Breast epithelium (tissue), 4 donors: ENCODE results near the gene PMP22. TPM values are rescaled to one million over a fixed set of nuclear protein-coding genes. Genes with fewer than 3 reads are reported as not detected.

Experiments used
- DNase-seq, 2 donors: peaks; one replicate each; pipeline ENCODE4 v3.0.0-alpha.2; 2019; ENCODE audit warnings: low spot score in 2 of 2
- H3K27ac ChIP-seq, 2 donors: fragments of 200-600 bp; sonication (generic) in 1 of 2; one replicate each; pipeline ENCODE4 v1.5.1; 2016 to 2019; ENCODE audit warnings: mild to moderate bottlenecking in 1 of 2
- H3K27me3 ChIP-seq, 2 donors: fragments of 200-600 bp; sonication (generic) in 1 of 2; one replicate each; pipeline versions ENCODE4 v1.5.1 to v1.6.0; 2017 to 2019; ENCODE audit warnings: control low read depth in 1 of 2, mild to moderate bottlenecking in 1 of 2
- H3K36me3 ChIP-seq: fragments of 200-600 bp; one replicate; pipeline ENCODE4 v1.5.1; 2019
- H3K4me1 ChIP-seq, 2 donors: fragments of 200-600 bp; sonication (generic); one replicate each; pipeline ENCODE4 v1.5.1; 2016 to 2019; ENCODE audit warnings: control low read depth in 1 of 2
- H3K4me3 ChIP-seq, 3 donors: fragments of 200-600 bp; sonication (generic); 1 replicate in 2 of 3; 2 replicates in 1 of 3; pipeline ENCODE4 v1.5.1; 2016 to 2019; ENCODE audit warnings: mild to moderate bottlenecking in 3 of 3, moderate library complexity in 2 of 3
- H3K9me3 ChIP-seq, 2 donors: fragments of 200-600 bp; sonication (generic) in 1 of 2; one replicate each; pipeline ENCODE4 v1.5.1; 2016 to 2019; ENCODE audit warnings: control low read depth in 1 of 2
- CTCF ChIP-seq, 3 donors: fragments of 450-650 bp; IDR thresholded peaks; one replicate each; pipeline ENCODE4 v1.5.1; 2016 to 2017; ENCODE audit warnings: antibody characterized with exemption in 3 of 3, mild to moderate bottlenecking in 3 of 3, moderate library complexity in 3 of 3
- POLR2A ChIP-seq: fragments of 450-650 bp; IDR thresholded peaks from one replicate; pipeline ENCODE4 v1.6.1; 2016; ENCODE audit warnings: antibody characterized with exemption, mild to moderate bottlenecking, moderate library complexity
- POLR2AphosphoS5 ChIP-seq, 3 donors: sonication (generic); formaldehyde crosslinking; IDR thresholded peaks; one replicate each; pipeline ENCODE4 v1.6.1; 2017; ENCODE audit warnings: antibody characterized with exemption in 3 of 3
- intact Hi-C: fragments of 100-400 bp; cut with DNase I; formaldehyde crosslinking; loops from one replicate; pipeline ENCODE4 v1.15.1; 2023; ENCODE audit warnings: low total_unique reads
- total RNA-seq, 3 donors: library from RNA; depleted of rRNA; stranded (reverse); fragments of >200 nt; gene quantifications; one replicate each; pipeline ENCODE4 v1.1.0, GENCODE V29; 2016

PMP22 gene
- total RNA-seq, 3 donors from 2014 or later, result 114 to 478 (median 152) TPM

DNA sequence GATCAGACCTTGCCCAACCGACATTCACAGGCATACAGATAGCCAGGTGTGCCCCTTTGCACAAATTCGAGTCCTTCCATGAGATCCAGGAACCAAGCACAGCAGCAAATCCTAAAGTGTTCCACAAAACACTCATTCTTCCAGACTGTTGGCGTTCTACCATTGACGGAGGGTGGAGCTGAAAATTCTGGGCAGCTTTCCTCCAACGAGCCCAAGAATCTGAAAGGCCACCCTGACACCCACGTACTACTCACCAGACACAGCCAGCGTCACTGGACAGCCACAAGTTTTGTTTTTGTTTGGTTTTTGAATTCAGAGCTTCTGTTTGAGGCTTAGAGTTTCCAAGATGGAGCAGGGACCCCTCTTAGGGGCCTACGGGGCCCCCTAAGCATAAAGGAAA is 83.8 kb downstream of the PMP22 start:
- Histone ChIP-seq H3K27me3 (no peaks in the 10 kb centered on the region), H3K4me1 (no peaks in the 10 kb centered on the region), H3K4me3 (no peak overlapping the region), H3K36me3 (no peaks in the 10 kb centered on the region), H3K27ac (no peak overlapping the region), H3K9me3 (no peaks in the 10 kb centered on the region)
- TF ChIP-seq CTCF (IDR thresholded peaks at IDR 0.05) (no peak), POLR2A (no peak), POLR2AphosphoS5 (IDR thresholded peaks at IDR 0.05) (no peak)
- DNase-seq, result no peak
- intact Hi-C loops, result no loop called here

GRCh38 chr17:15180121-15180561 is 85.0 kb downstream of the PMP22 start:
- Histone ChIP-seq H3K9me3 (no peaks in the 10 kb centered on the region), H3K4me1 (no peaks in the 10 kb centered on the region), H3K36me3 (no peaks in the 10 kb centered on the region), H3K4me3 (no peak overlapping the region), H3K27ac (no peak overlapping the region), H3K27me3 (no peaks in the 10 kb centered on the region)
- DNase-seq, result no peak
- TF ChIP-seq CTCF (IDR thresholded peaks at IDR 0.05), result no peak
- TF ChIP-seq POLR2A, result no peak
- TF ChIP-seq POLR2AphosphoS5 (IDR thresholded peaks at IDR 0.05), result no peak
- intact Hi-C loops, result no loop called here

Other genes starting within 250 kb of the PMP22 start
- 1 to 10 TPM in 2 of 3 donors, not detected in 1; 2.5 to 2.6 TPM for gene TEKT3, start 76.3 kb upstream of the PMP22 start, total RNA-seq
- gene CDRT4, start 202.3 kb upstream of the PMP22 start, total RNA-seq, result 10 to 100 TPM in 1 of 3 donors, 1 to 10 TPM in 2; 3.8 to 17.4 (median 7.0) TPM